Measurements from ENCODE around the gene DYNC1LI1. TPM values are rescaled to one million over a fixed set of nuclear protein-coding genes. Genes with fewer than 3 reads are reported as not detected.
"Not testable (repeated sequence)": the region's sequence is repeated elsewhere in the genome, so short reads cannot be mapped to it uniquely, and the experiment has no call there.

Gene DYNC1LI1
- total RNA-seq, 1 donor from 2014 or later, result 110 TPM

- FAIRE-seq, result no peak
- DNase-seq (ENCODE audit: low spot score in 2 of 2), result no peak
These were observed 15.7 kb upstream of the DYNC1LI1 start for GRCh38 chr3:32586356-32586755.

GRCh38 chr3:32584660-32585059 lies 14.0 kb upstream of the DYNC1LI1 start:
- FAIRE-seq (no peak), DNase-seq (ENCODE audit: low spot score in 2 of 2) (no peak)

- DNase-seq (ENCODE audit: low spot score in 2 of 2), result no peak
- FAIRE-seq, result no peak
These were observed 13.1 kb upstream of the DYNC1LI1 start for GRCh38 chr3:32583708-32584107.

- FAIRE-seq; DNase-seq (ENCODE audit: low spot score in 2 of 2): not testable (repeated sequence)
These were observed 8.0 kb upstream of the DYNC1LI1 start for GRCh38 chr3:32578669-32579068.

- no peak for DNase-seq (ENCODE audit: low spot score in 2 of 2)
- no peak for FAIRE-seq
These were observed 7.2 kb upstream of the DYNC1LI1 start for GRCh38 chr3:32577581-32578556.

GRCh38 chr3:32577174-32577573 lies 6.5 kb upstream of the DYNC1LI1 start:
- DNase-seq (ENCODE audit: low spot score in 2 of 2) (no peak), FAIRE-seq (no peak)

- FAIRE-seq (no peak), DNase-seq (ENCODE audit: low spot score in 2 of 2) (no peak)
These were observed 4.9 kb upstream of the DYNC1LI1 start for GRCh38 chr3:32575451-32576113.

- no peak for DNase-seq (ENCODE audit: low spot score in 2 of 2)
- no peak for FAIRE-seq
These were observed 481 bp upstream of the DYNC1LI1 start for GRCh38 chr3:32571192-32571485.

- no peak for FAIRE-seq
These were observed 878 bp downstream of the DYNC1LI1 start for GRCh38 chr3:32569540-32570420.

GRCh38 chr3:32568953-32569352 lies 1.7 kb downstream of the DYNC1LI1 start:
- DNase-seq (ENCODE audit: low spot score in 2 of 2) (no peak), FAIRE-seq (no peak)

More at GRCh38 chr3:32569540-32570420, 878 bp downstream of the DYNC1LI1 start:
- peak in 1 of 2 donors; percentile 28 for DNase-seq (ENCODE audit: low spot score in 2 of 2)

- FAIRE-seq (no peak), DNase-seq (ENCODE audit: low spot score in 2 of 2) (no peak)
These were observed 6.5 kb downstream of the DYNC1LI1 start for GRCh38 chr3:32564195-32564594.

GRCh38 chr3:32562640-32563039 lies 8.0 kb downstream of the DYNC1LI1 start:
- no peak for FAIRE-seq
- no peak for DNase-seq (ENCODE audit: low spot score in 2 of 2)

GRCh38 chr3:32557640-32558352 lies 12.9 kb downstream of the DYNC1LI1 start:
- FAIRE-seq, result no peak

GRCh38 chr3:32556332-32556731 lies 14.3 kb downstream of the DYNC1LI1 start:
- FAIRE-seq (no peak), DNase-seq (ENCODE audit: low spot score in 2 of 2) (no peak)

More at GRCh38 chr3:32557640-32558352, 12.9 kb downstream of the DYNC1LI1 start:
- no peak for DNase-seq (ENCODE audit: low spot score in 2 of 2)

- FAIRE-seq, result no peak
- DNase-seq (ENCODE audit: low spot score in 2 of 2), result no peak
These were observed 16.7 kb downstream of the DYNC1LI1 start for GRCh38 chr3:32553973-32554372.

GRCh38 chr3:32553459-32553858 lies 17.2 kb downstream of the DYNC1LI1 start:
- FAIRE-seq (no peak), DNase-seq (ENCODE audit: low spot score in 2 of 2) (no peak)

GRCh38 chr3:32552013-32552412 lies 18.6 kb downstream of the DYNC1LI1 start:
- no peak for FAIRE-seq

GRCh38 chr3:32551496-32551895 lies 19.2 kb downstream of the DYNC1LI1 start:
- DNase-seq (ENCODE audit: low spot score in 2 of 2), result no peak
- FAIRE-seq, result no peak

More at GRCh38 chr3:32552013-32552412, 18.6 kb downstream of the DYNC1LI1 start:
- no peak for DNase-seq (ENCODE audit: low spot score in 2 of 2)

- no peak for FAIRE-seq
- DNase-seq (ENCODE audit: low spot score in 2 of 2), result no peak
These were observed 19.6 kb downstream of the DYNC1LI1 start for GRCh38 chr3:32551087-32551486.

GRCh38 chr3:32545305-32545704 lies 25.4 kb downstream of the DYNC1LI1 start:
- DNase-seq (ENCODE audit: low spot score in 2 of 2) (no peak), FAIRE-seq (no peak)
